Karpas-422 (cell line): ENCODE results near the gene TCTN2. TPM values are rescaled to one million over a fixed set of nuclear protein-coding genes. Genes with fewer than 3 reads are reported as not detected.

ENCODE experiments used
- DNase-seq: peaks from one replicate; pipeline ENCODE4 v3.0.0-alpha.2; 2015
- H2AFZ ChIP-seq: fragments of 200-600 bp; sonication (generic); 2 replicates; pipeline ENCODE4 v1.6.1; 2014; ENCODE audit warnings: antibody characterized with exemption, low read length, mixed read lengths
- H3K27ac ChIP-seq: fragments of 200-600 bp; sonication (generic); 2 replicates; pipeline ENCODE4 v1.5.1; 2014; ENCODE audit warnings: mild to moderate bottlenecking, low read length, moderate library complexity
- H3K27me3 ChIP-seq: fragments of 200-600 bp; sonication (generic); 2 replicates; pipeline ENCODE4 v1.6.1; 2014; ENCODE audit warnings: low read length, mixed read lengths
- H3K36me3 ChIP-seq: fragments of 200-600 bp; sonication (generic); 2 replicates; pipeline ENCODE4 v1.6.1; 2014; ENCODE audit warnings: low read length, mixed read lengths; ENCODE audit not compliant: insufficient read depth
- H3K4me1 ChIP-seq: fragments of 200-600 bp; sonication (generic); 2 replicates; pipeline ENCODE4 v1.6.1; 2014; ENCODE audit warnings: mild to moderate bottlenecking, low read length, mixed read lengths
- H3K4me2 ChIP-seq: fragments of 200-600 bp; sonication (generic); 2 replicates; pipeline ENCODE4 v1.6.1; 2014; ENCODE audit warnings: low read length, low read depth, mild to moderate bottlenecking; ENCODE audit not compliant: poor library complexity, severe bottlenecking
- H3K4me3 ChIP-seq: fragments of 200-600 bp; sonication (generic); 2 replicates; pipeline ENCODE4 v1.5.1; 2014; ENCODE audit warnings: mild to moderate bottlenecking, antibody characterized with exemption, low read length, mixed read lengths
- H3K79me2 ChIP-seq: fragments of 200-600 bp; sonication (generic); 2 replicates; pipeline ENCODE4 v1.6.1; 2014; ENCODE audit warnings: mild to moderate bottlenecking, low read length, mixed read lengths
- H3K9ac ChIP-seq: fragments of 200-600 bp; sonication (generic); 2 replicates; pipeline ENCODE4 v1.6.0; 2014; ENCODE audit warnings: low read length
- H3K9me2 ChIP-seq: fragments of 200-600 bp; sonication (generic), shearing (Covaris generic); replicated peaks from 2 replicates; pipeline ENCODE4 v1.6.0; 2014; ENCODE audit warnings: mild to moderate bottlenecking, low read length, moderate library complexity; ENCODE audit not compliant: insufficient read depth
- H3K9me3 ChIP-seq: fragments of 300-700, 200-600 bp; sonication (generic); 2 replicates; pipeline ENCODE4 v1.6.1; 2014; ENCODE audit warnings: low read length, mixed read lengths
- H4K20me1 ChIP-seq: fragments of 200-600 bp; sonication (generic); 2 replicates; pipeline ENCODE4 v1.6.1; 2014; ENCODE audit warnings: mild to moderate bottlenecking, antibody characterized with exemption, low read length, low read depth; ENCODE audit not compliant: insufficient read depth
- total RNA-seq: library from RNA; depleted of rRNA; stranded (reverse); fragments of >200 nt; shearing (Covaris generic); gene quantifications from 2 replicates; pipeline ENCODE4 v1.2.3, GENCODE V29; 2014; ENCODE audit warnings: low replicate concordance

The TCTN2 gene
- total RNA-seq, 1 experiment from 2014 or later: 6.4 TPM

DNA sequence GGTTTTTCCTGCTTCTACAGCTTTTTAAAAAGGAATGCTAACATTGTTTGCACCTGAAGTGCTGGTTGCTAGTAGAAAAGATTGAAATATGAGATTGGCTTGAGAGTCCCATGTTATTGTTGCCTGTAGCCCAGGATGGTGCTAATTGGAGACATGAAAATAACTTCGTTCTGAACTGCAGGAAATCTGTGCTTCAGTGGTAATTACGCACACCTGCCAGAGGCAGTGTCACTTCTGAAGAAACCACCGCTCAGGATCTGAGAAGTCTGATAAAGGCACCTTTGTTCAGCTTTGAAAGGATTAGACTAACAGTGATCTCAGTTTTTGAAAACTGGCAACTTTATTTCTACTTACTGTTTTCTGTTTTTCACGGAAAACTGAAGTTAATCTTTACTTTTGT is 25.7 kb downstream of the TCTN2 start:
- Histone ChIP-seq H3K4me3 (no peak overlapping the region), H3K27me3 (no peaks in the 10 kb centered on the region), H3K9ac (no peak overlapping the region), H3K4me2 (no peak overlapping the region), H3K9me2 (no peaks in the 10 kb centered on the region), H2AFZ (no peak overlapping the region), H3K79me2 (no peaks in the 10 kb centered on the region), H3K9me3 (no peaks in the 10 kb centered on the region), H3K27ac (no peak overlapping the region), H3K36me3 (no peaks in the 10 kb centered on the region), H3K4me1 (no peaks in the 10 kb centered on the region), H4K20me1 (no peaks in the 10 kb centered on the region)
- DNase-seq: no peak

DNA sequence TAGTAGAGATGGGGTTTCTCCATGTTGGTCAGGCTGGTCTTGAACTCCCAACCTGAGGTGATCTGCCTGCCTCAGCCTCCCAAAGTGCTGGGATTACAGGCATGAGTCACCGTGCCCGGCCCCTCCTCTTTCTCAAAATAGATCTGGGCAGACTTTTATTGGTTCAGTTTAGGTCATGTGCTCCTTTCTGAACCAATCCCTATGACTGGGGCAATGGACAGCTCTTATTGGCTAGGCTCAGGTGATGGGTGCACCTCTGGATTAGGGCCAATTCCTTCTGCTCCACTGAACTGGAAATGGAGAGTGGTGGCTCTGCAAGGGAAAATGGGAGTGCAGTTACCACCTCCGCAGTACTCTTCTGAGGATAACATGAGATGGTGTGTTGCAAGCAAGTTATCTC is 35.0 kb downstream of the TCTN2 start:
- no peak overlapping the region for H3K4me2 ChIP-seq
- no peaks in the 10 kb centered on the region for H3K9me2 ChIP-seq
- no peak overlapping the region for H3K27ac ChIP-seq
- no peaks in the 10 kb centered on the region for H3K27me3 ChIP-seq
- H3K79me2 ChIP-seq: no peaks in the 10 kb centered on the region
- no peaks in the 10 kb centered on the region; the same call in 1 of the 2 replicates for H3K4me1 ChIP-seq
- peak; percentile 66 for DNase-seq
- no peaks in the 10 kb centered on the region for H3K9me3 ChIP-seq
- no peak overlapping the region for H3K9ac ChIP-seq
- H4K20me1 ChIP-seq: no peaks in the 10 kb centered on the region
- no peak overlapping the region for H3K4me3 ChIP-seq
- no peak overlapping the region for H2AFZ ChIP-seq
- H3K36me3 ChIP-seq: no peaks in the 10 kb centered on the region

DNA sequence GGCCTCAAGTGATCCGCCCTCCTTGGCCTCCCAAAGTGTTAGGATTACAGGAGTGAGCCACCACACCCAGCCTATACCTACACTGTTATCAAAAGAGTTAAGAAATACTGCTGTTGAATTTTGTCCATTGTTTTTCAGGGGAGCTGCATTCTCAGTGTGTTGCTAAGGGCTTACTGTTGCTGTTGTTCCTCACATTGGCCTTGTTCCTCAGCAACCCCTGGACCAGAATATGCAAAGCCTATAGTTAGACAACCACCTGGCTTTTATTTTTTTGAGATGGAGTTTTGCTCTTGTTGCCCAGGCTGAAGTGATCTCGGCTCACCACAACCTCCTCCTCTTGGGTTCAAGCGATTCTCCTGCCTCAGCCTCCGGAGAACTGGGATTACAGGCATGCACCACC is 36.6 kb downstream of the TCTN2 start:
- Histone ChIP-seq H4K20me1 (no peaks in the 10 kb centered on the region; the same call in 1 of the 2 replicates), H3K9me3 (no peaks in the 10 kb centered on the region), H3K27ac (no peak overlapping the region), H3K79me2 (peaks cover 3% of the 10 kb centered on the region), H3K27me3 (no peaks in the 10 kb centered on the region), H2AFZ (no peak overlapping the region), H3K4me2 (no peak overlapping the region), H3K4me1 (peaks cover 6% of the 10 kb centered on the region), H3K36me3 (no peaks in the 10 kb centered on the region), H3K9ac (no peak overlapping the region), H3K4me3 (no peak overlapping the region), H3K9me2 (no peaks in the 10 kb centered on the region)
- peak; percentile 58 for DNase-seq

DNA sequence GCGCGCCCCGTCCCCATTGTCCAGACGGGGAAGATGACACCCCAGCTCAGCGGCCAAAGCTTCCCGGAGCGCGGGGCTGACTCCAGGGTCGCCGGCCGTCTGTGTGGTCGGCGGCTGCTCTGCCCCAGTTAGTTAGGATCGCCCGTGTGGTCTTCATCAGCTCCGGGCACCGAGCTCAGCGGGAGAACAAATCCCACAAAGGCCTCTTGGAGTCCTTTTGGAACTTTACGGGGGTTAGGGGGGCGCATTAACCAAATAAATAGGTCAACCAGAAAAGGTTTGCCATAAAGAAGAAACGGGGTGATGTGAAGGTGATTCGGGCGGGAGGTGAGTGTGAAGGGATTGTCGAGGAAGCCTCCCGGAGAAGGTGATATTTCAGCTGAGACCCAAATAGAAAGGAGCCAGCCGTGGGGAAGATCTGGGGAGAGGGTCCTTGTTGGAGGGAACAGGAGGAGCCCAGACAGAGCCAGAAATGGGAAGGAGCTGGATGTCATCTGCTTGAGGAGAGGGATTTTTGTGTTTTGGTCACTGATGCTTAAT is 41.9 kb downstream of the TCTN2 start:
- Histone ChIP-seq H3K27ac (no peak overlapping the region; the same call in 1 of the 2 replicates), H3K4me3 (peak overlapping the region; percentile 86), H3K36me3 (no peaks in the 10 kb centered on the region), H3K9me2 (no peaks in the 10 kb centered on the region), H3K4me2 (peak overlapping the region; percentile 84), H3K9ac (peak overlapping the region; percentile 87), H3K79me2 (peaks cover 52% of the 10 kb centered on the region), H3K4me1 (peaks cover 28% of the 10 kb centered on the region), H2AFZ (peak overlapping the region; percentile 7; the same call in 1 of the 2 replicates), H4K20me1 (peaks cover 8% of the 10 kb centered on the region; the same call in 1 of the 2 replicates), H3K9me3 (no peaks in the 10 kb centered on the region), H3K27me3 (no peaks in the 10 kb centered on the region)
- peak; percentile 55 for DNase-seq

DNA sequence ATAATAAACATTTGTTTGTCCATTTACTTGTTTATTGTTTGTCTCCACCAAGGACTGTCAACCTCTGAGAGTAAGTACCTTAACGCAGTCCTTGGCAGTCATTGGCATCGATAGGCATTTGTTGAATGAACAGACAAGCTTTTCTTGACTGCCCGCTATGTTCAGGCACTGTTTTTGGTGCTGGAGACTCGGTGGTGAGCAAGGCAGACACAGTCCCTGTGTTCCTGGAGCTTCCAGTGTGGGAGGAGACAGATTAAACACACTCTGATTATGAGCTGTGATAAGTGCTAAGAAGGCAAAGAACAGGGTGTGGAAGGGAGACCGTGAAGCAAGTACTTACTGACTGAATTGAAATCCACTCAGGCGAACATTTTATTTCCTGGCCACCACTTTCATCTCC is 42.5 kb downstream of the TCTN2 start:
- no peaks in the 10 kb centered on the region for H3K9me2 ChIP-seq
- peak; percentile 45 for DNase-seq
- no peaks in the 10 kb centered on the region for H3K36me3 ChIP-seq
- H3K4me2 ChIP-seq: peak overlapping the region; percentile 84
- no peaks in the 10 kb centered on the region for H3K27me3 ChIP-seq
- no peak overlapping the region for H2AFZ ChIP-seq
- H3K4me3 ChIP-seq: peak overlapping the region; percentile 86
- no peak overlapping the region for H3K27ac ChIP-seq
- peaks cover 53% of the 10 kb centered on the region for H3K79me2 ChIP-seq
- H3K9me3 ChIP-seq: no peaks in the 10 kb centered on the region
- peaks cover 28% of the 10 kb centered on the region for H3K4me1 ChIP-seq
- peak overlapping the region; percentile 87 for H3K9ac ChIP-seq
- H4K20me1 ChIP-seq: peaks cover 8% of the 10 kb centered on the region; the same call in 1 of the 2 replicates

DNA sequence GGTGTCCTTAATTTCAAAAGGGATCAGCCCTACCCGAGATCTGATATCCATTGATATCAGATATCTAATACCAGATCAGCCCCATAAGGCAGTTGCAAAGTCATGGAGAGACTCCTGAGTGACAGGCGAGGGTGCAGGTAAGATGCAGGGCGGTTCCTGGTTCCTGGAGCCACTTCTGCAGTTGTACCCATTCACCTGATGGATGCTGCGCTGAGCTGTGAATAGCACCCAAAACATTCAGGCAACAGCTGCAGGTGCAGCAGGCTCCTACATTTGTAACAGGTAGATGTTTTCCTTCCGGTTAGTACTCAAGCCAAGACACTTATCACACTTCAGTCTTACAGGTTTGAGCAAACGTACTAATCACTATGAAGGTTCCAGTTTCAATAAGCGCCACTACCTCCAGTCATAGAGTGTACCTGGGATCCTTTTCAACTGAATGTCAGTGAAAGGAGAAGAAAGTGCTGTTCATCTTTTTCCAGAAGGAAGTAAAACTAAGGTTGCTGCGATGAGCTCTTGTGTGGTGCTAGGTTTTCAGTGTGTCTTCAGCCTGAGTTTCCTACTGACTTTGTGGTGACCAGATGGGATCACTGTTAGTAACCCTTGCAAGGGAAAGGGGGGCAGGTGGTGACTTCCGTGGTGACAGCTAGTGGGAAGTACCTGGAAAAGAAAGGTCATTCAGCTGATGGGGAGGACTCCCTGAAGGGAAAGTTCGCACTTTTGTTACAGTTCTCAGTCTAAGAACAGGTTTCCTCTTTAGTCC is 43.1 kb downstream of the TCTN2 start:
- H3K4me2 ChIP-seq: peak overlapping the region; percentile 84
- H3K36me3 ChIP-seq: peaks cover 5% of the 10 kb centered on the region; the same call in 1 of the 2 replicates
- no peaks in the 10 kb centered on the region for H3K27me3 ChIP-seq
- no peak overlapping the region for H3K27ac ChIP-seq
- DNase-seq: peak; percentile 47
- H3K79me2 ChIP-seq: peaks cover 53% of the 10 kb centered on the region
- H2AFZ ChIP-seq: no peak overlapping the region
- H3K9me3 ChIP-seq: no peaks in the 10 kb centered on the region
- peaks cover 28% of the 10 kb centered on the region for H3K4me1 ChIP-seq
- H3K9ac ChIP-seq: peak overlapping the region; percentile 87
- H3K9me2 ChIP-seq: no peaks in the 10 kb centered on the region
- H3K4me3 ChIP-seq: peak overlapping the region; percentile 86
- peaks cover 8% of the 10 kb centered on the region; the same call in 1 of the 2 replicates for H4K20me1 ChIP-seq

DNA sequence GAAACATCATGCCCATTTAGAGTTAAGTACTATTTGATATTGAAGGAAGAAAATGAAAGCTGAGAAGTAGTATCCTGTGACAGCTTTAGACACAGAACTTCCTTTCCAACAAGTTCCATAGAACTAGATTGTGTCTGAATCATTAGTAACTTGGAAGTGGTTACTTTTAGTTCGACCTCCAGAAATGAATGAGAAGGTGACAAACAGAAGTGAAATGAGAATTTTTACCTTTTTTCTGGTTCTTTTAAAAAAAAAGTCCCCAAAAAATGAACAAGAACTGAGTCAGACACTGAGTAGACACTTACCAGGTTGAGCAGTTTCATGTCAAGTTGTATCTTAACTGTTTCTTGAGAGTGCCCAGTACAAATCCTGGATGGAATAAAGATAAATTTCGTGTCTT is 44.3 kb downstream of the TCTN2 start:
- Histone ChIP-seq H3K79me2 (peaks cover 53% of the 10 kb centered on the region), H2AFZ (no peak overlapping the region), H3K9ac (no peak overlapping the region), H3K4me1 (peaks cover 28% of the 10 kb centered on the region), H4K20me1 (peaks cover 8% of the 10 kb centered on the region; the same call in 1 of the 2 replicates), H3K27me3 (no peaks in the 10 kb centered on the region), H3K9me2 (no peaks in the 10 kb centered on the region), H3K27ac (no peak overlapping the region), H3K36me3 (peaks cover 7% of the 10 kb centered on the region; the same call in 1 of the 2 replicates), H3K4me2 (peak overlapping the region; percentile 84), H3K9me3 (no peaks in the 10 kb centered on the region), H3K4me3 (no peak overlapping the region)
- no peak for DNase-seq

DNA sequence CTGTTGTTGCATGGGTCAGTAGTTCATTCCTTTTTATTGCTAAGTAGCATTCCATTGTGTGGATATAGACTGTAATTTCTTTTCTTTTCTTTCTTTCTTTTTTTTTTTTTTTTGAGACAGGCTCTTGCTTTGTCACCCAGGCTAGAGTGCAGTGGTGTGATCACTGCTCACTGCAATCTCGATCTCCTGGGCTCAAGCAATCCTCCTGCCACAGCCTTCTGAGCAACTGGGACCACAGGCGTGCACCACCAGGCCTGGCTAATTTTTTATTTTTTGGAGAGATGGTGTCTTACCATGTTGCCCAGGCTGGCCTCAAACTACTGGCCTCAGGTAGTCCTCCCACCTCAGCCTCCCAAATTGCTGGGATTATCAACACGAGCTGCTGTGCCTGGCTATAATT is 46.4 kb downstream of the TCTN2 start:
- Histone ChIP-seq H3K79me2 (peaks cover 52% of the 10 kb centered on the region), H2AFZ (no peak overlapping the region), H3K4me3 (no peak overlapping the region)

More for the DNA sequence above, 46.4 kb downstream of the TCTN2 start:
- no peak overlapping the region for H3K9ac ChIP-seq
- H3K27me3 ChIP-seq: no peaks in the 10 kb centered on the region
- H3K36me3 ChIP-seq: peaks cover 13% of the 10 kb centered on the region; the same call in 1 of the 2 replicates
- peaks cover 23% of the 10 kb centered on the region for H3K4me1 ChIP-seq
- no peaks in the 10 kb centered on the region for H3K9me3 ChIP-seq
- no peak overlapping the region for H3K27ac ChIP-seq
- no peak for DNase-seq
- H3K9me2 ChIP-seq: no peaks in the 10 kb centered on the region
- H4K20me1 ChIP-seq: peaks cover 8% of the 10 kb centered on the region; the same call in 1 of the 2 replicates
- no peak overlapping the region for H3K4me2 ChIP-seq
